HG03095 (cell line): ENCODE results near the gene PIK3C2G.

Experiments used
- ATAC-seq: cut with Tn5 transposase; IDR thresholded peaks from one replicate; pipeline ENCODE4 v1.9.1; 2021; ENCODE audit warnings: moderate library complexity; ENCODE audit not compliant: unreplicated experiment

PIK3C2G gene

DNA sequence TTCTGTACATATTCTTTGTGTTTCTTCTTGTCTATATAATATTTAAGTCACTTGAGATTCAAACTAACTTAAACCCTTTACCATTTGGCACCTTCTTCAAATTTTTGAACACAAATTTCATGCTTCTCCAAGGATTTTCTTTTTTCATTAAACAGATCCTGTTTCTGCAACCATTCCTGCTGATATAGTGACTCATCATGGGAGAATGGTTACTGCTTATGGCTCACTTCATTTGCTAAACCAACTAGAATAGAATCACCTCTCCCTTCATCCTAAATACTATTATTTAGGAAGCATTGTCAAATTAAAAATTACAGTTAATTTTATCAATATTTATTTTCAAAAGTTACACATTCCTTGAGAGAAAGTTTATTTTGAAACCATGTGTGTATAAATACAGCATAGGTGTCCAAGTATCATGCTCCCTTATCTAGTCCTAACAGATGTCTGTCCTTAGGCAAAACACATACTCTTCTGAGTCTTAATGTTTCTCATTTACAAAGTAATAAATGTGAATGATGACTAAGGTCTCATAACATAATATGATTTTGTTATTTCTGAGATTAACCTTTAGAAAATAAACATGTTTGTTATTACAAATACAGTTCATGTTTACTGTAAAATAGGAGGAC lies 435.8 kb downstream of the PIK3C2G start:
- no peak for ATAC-seq
